H9 (cell line): Measurements from ENCODE around the gene C1orf159. TPM values are rescaled to one million over a fixed set of nuclear protein-coding genes. Genes with fewer than 3 reads are reported as not detected.

Source experiments
- DNase-seq: peaks from one replicate; pipeline ENCODE4 v3.0.0-alpha.2; 2017
- H2AFZ ChIP-seq: one replicate; pipeline ENCODE4 v1.6.1; 2013; ENCODE audit warnings: mild to moderate bottlenecking, low read length, control low read depth, moderate library complexity
- H2AK5ac ChIP-seq: 2 replicates; pipeline ENCODE4 v1.6.1; 2013; ENCODE audit warnings: low read length, control low read depth, mixed read lengths; ENCODE audit not compliant: insufficient read length
- H2BK120ac ChIP-seq: one replicate; pipeline ENCODE4 v1.6.1; 2013; ENCODE audit warnings: low read depth, mild to moderate bottlenecking, low read length, control low read depth, inconsistent platforms; ENCODE audit not compliant: poor library complexity, severe bottlenecking
- H2BK12ac ChIP-seq: 2 replicates; pipeline ENCODE4 v1.6.1; 2013; ENCODE audit warnings: low read length, control low read depth, mixed read lengths, low read depth; ENCODE audit not compliant: insufficient read length
- H2BK15ac ChIP-seq: 2 replicates; pipeline ENCODE4 v1.6.1; 2013; ENCODE audit warnings: low read depth, low read length, control low read depth
- H2BK20ac ChIP-seq: one replicate; pipeline ENCODE4 v1.6.1; 2013; ENCODE audit warnings: low read depth, mild to moderate bottlenecking, low read length, control low read depth, inconsistent platforms; ENCODE audit not compliant: poor library complexity, severe bottlenecking
- H2BK5ac ChIP-seq: 2 replicates; pipeline ENCODE4 v1.6.1; 2013; ENCODE audit warnings: low read length, control low read depth, mixed read lengths; ENCODE audit not compliant: insufficient read length
- H3K14ac ChIP-seq: 2 replicates; pipeline ENCODE4 v1.6.1; 2013; ENCODE audit warnings: low read length, control low read depth; ENCODE audit not compliant: insufficient read depth
- H3K18ac ChIP-seq: 2 replicates; pipeline ENCODE4 v1.6.1; 2013; ENCODE audit warnings: low read depth, mild to moderate bottlenecking, mixed read lengths, low read length, control low read depth; ENCODE audit not compliant: insufficient read length
- H3K23ac ChIP-seq: 2 replicates; pipeline ENCODE4 v1.6.1; 2013; ENCODE audit warnings: low read length, control low read depth, mixed read lengths, low read depth; ENCODE audit not compliant: insufficient read length
- H3K23me2 ChIP-seq: 2 replicates; pipeline ENCODE4 v1.6.1; 2013; ENCODE audit warnings: low read depth, mild to moderate bottlenecking, mixed read lengths, low read length, control low read depth; ENCODE audit not compliant: insufficient read length, poor library complexity, severe bottlenecking
- H3K27ac ChIP-seq: 2 replicates; pipeline ENCODE4 v1.5.1; 2013; ENCODE audit warnings: low read length, control low read depth, mixed read lengths, low read depth; ENCODE audit not compliant: insufficient read length
- H3K27me3 ChIP-seq: 2 replicates; pipeline ENCODE4 v1.6.1; 2013; ENCODE audit warnings: low read length, control low read depth, inconsistent platforms; ENCODE audit not compliant: insufficient read depth
- H3K4ac ChIP-seq: 2 replicates; pipeline ENCODE4 v1.6.1; 2013; ENCODE audit warnings: low read depth, mild to moderate bottlenecking, control low read depth, inconsistent platforms, low read length, moderate library complexity
- H3K4me1 ChIP-seq: 2 replicates; pipeline ENCODE4 v1.6.1; 2013; ENCODE audit warnings: low read length, control low read depth, inconsistent platforms; ENCODE audit not compliant: insufficient read depth
- H3K4me2 ChIP-seq: 2 replicates; pipeline ENCODE4 v1.6.1; 2013; ENCODE audit warnings: low read length, control low read depth, mixed read lengths; ENCODE audit not compliant: insufficient read length, insufficient read depth
- H3K56ac ChIP-seq: 2 replicates; pipeline ENCODE4 v1.6.1; 2013; ENCODE audit warnings: low read depth, mild to moderate bottlenecking, mixed read lengths, low read length, control low read depth; ENCODE audit not compliant: insufficient read length
- H3K79me1 ChIP-seq: 2 replicates; pipeline ENCODE4 v1.6.1; 2013; ENCODE audit warnings: low read depth, mild to moderate bottlenecking, moderate library complexity, low read length, control low read depth, inconsistent platforms; ENCODE audit not compliant: insufficient read depth, poor library complexity, severe bottlenecking
- H3K79me2 ChIP-seq: 2 replicates; pipeline ENCODE4 v1.6.1; 2013; ENCODE audit warnings: low read length, control low read depth, inconsistent platforms; ENCODE audit not compliant: insufficient read depth
- H3K9ac ChIP-seq: 2 replicates; pipeline ENCODE4 v1.6.1; 2013; ENCODE audit warnings: low read length, control low read depth, mixed read lengths; ENCODE audit not compliant: insufficient read length; ENCODE audit errors: extremely low read depth
- H3K9me3 ChIP-seq: one replicate; pipeline ENCODE4 v1.6.1; 2013; ENCODE audit warnings: low read depth, low read length, inconsistent platforms; ENCODE audit not compliant: control insufficient read depth
- H3T11ph ChIP-seq: one replicate; pipeline ENCODE4 v1.6.1; 2013; ENCODE audit warnings: mild to moderate bottlenecking, low read length, control low read depth, inconsistent platforms
- H4K20me1 ChIP-seq: one replicate; pipeline ENCODE4 v1.6.1; 2013; ENCODE audit not compliant: control insufficient read depth, insufficient read length, insufficient read depth
- H4K5ac ChIP-seq: 2 replicates; pipeline ENCODE4 v1.6.1; 2013; ENCODE audit warnings: low read depth, mild to moderate bottlenecking, mixed read lengths, low read length, control low read depth; ENCODE audit not compliant: insufficient read length
- H4K8ac ChIP-seq: replicated peaks from 2 replicates; pipeline ENCODE4 v1.6.1; 2013; ENCODE audit warnings: low read length, control low read depth, mixed read lengths, low read depth; ENCODE audit not compliant: insufficient read length
- H4K91ac ChIP-seq: 2 replicates; pipeline ENCODE4 v1.6.1; 2013; ENCODE audit warnings: low read depth, mild to moderate bottlenecking, moderate library complexity, mixed read lengths, low read length, control low read depth; ENCODE audit not compliant: insufficient read length
- H3K27ac Mint-ChIP-seq, 3 experiments: 2 replicates in 2 of 3; 3 replicates in 1 of 3; pipeline ENCODE4 v1.8.0; 2020 to 2021; ENCODE audit warnings: mixed read lengths in 3 of 3, mild to moderate bottlenecking in 1 of 3, moderate library complexity in 1 of 3
- H3K27me3 Mint-ChIP-seq: 2 replicates; pipeline ENCODE4 v1.8.0; 2021; ENCODE audit warnings: low read depth, mild to moderate bottlenecking, moderate library complexity, mixed read lengths
- H3K36me3 Mint-ChIP-seq, 3 experiments: 2 replicates in 2 of 3; 3 replicates in 1 of 3; pipeline ENCODE4 v1.8.0; 2020 to 2021; ENCODE audit warnings: low read depth in 3 of 3, mixed read lengths in 3 of 3; ENCODE audit not compliant: insufficient read depth in 1 of 3
- H3K4me1 Mint-ChIP-seq, 2 experiments: 2 replicates each; pipeline ENCODE4 v1.8.0; 2020; ENCODE audit warnings: mixed read lengths in 2 of 2
- H3K4me3 Mint-ChIP-seq, 2 experiments: 2 replicates in 1 of 2; 3 replicates in 1 of 2; pipeline ENCODE4 v1.8.0; 2020 to 2021; ENCODE audit warnings: mild to moderate bottlenecking in 2 of 2, mixed read lengths in 2 of 2, moderate library complexity in 1 of 2
- H3K9me3 Mint-ChIP-seq, 2 experiments: 2 replicates in 1 of 2; 3 replicates in 1 of 2; pipeline ENCODE4 v1.8.0; 2020; ENCODE audit warnings: mild to moderate bottlenecking in 2 of 2, mixed read lengths in 2 of 2, moderate library complexity in 1 of 2
- WGBS: extraction: QIAGEN DNeasy Blood & Tissue Kit; methylation state at CpG from one replicate; pipeline ENCODE4 v1.1.7; 2013; ENCODE audit warnings: missing lambda C conversion rate, low lambda C conversion rate, mixed read lengths; ENCODE audit not compliant: insufficient read length; ENCODE audit errors: extremely low coverage; 5-methylcytosine and 5-hydroxymethylcytosine counted together
- total RNA-seq: library from RNA; stranded (reverse); gene quantifications from 2 replicates; pipeline ENCODE4 v1.2.1, GENCODE V29; 2021
- TF ChIP-seq, protein P1 (sequence below): fragments of 200-600 bp; sonication (generic); conservative IDR thresholded peaks from 3 replicates; pipeline ENCODE4 v1.8.0; 2021; ENCODE audit warnings: antibody characterized with exemption, mild to moderate bottlenecking

The C1orf159 gene
- total RNA-seq, 1 experiment from 2014 or later = 12.3 TPM

DNA sequence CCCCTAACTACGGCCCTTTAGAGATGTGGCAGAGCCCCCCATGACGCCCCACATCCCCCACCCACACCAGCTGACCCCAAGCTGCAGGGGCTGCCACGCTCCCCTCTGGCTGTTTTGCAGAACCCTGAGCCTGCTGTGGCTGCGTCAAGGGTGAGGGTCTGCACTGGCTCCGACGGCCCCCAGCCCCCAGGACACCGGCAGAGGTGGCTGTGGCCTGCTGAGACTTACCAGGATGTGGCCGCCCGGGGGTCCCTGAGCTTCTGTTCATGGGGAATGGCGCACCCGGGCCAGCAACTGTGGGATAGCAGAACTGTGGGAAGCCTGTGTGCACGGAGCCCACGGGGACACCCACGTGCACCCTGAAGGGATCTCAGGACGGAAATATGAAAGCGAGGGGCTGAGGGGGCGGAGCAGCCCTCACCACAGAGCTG is 29.0 kb downstream of the C1orf159 start:
- Histone ChIP-seq H2BK5ac (no peak overlapping the region), H3K4me1 (no peaks in the 10 kb centered on the region)

More for the DNA sequence above, 29.0 kb downstream of the C1orf159 start:
- no peak overlapping the region for H2BK12ac ChIP-seq
- no peak overlapping the region for H3K27ac ChIP-seq
- no peak overlapping the region for H3K9ac ChIP-seq
- H3K27me3 ChIP-seq = no peaks in the 10 kb centered on the region
- TF ChIP-seq, protein P1, sequence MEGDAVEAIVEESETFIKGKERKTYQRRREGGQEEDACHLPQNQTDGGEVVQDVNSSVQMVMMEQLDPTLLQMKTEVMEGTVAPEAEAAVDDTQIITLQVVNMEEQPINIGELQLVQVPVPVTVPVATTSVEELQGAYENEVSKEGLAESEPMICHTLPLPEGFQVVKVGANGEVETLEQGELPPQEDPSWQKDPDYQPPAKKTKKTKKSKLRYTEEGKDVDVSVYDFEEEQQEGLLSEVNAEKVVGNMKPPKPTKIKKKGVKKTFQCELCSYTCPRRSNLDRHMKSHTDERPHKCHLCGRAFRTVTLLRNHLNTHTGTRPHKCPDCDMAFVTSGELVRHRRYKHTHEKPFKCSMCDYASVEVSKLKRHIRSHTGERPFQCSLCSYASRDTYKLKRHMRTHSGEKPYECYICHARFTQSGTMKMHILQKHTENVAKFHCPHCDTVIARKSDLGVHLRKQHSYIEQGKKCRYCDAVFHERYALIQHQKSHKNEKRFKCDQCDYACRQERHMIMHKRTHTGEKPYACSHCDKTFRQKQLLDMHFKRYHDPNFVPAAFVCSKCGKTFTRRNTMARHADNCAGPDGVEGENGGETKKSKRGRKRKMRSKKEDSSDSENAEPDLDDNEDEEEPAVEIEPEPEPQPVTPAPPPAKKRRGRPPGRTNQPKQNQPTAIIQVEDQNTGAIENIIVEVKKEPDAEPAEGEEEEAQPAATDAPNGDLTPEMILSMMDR = no peak
- no peak overlapping the region for H3K4me2 ChIP-seq
- Mint-ChIP-seq H3K27me3 (no peaks in the 10 kb centered on the region), H3K9me3 (no peaks in the 10 kb centered on the region), H3K4me1 (no peaks in the 10 kb centered on the region), H3K36me3 (peaks cover 0 to 12% (median 0%) of the 10 kb centered on the region in 3 experiments; a peak in 5 of 7 replicates), H3K27ac (no peak overlapping the region), H3K4me3 (no peak overlapping the region)
- DNase-seq = no peak
- no peaks in the 10 kb centered on the region for H3K9me3 ChIP-seq
- no peak overlapping the region for H3K4ac ChIP-seq
- no peak overlapping the region for H4K5ac ChIP-seq
- H3K79me1 ChIP-seq = no peaks in the 10 kb centered on the region
- H4K8ac ChIP-seq = no peak overlapping the region
- no peak overlapping the region for H2AFZ ChIP-seq
- H3K18ac ChIP-seq = no peak overlapping the region
- H4K20me1 ChIP-seq = no peaks in the 10 kb centered on the region
- no peak overlapping the region for H2BK15ac ChIP-seq
- H2AK5ac ChIP-seq = no peak overlapping the region
- no peak overlapping the region for H3K23ac ChIP-seq
- no peak overlapping the region for H3K56ac ChIP-seq
- H3K23me2 ChIP-seq = no peaks in the 10 kb centered on the region
- H3K79me2 ChIP-seq = no peaks in the 10 kb centered on the region
- H2BK20ac ChIP-seq = no peak overlapping the region
- no peak overlapping the region for H4K91ac ChIP-seq
- H2BK120ac ChIP-seq = no peak overlapping the region
- H3K14ac ChIP-seq = no peak overlapping the region
- no peak overlapping the region for H3T11ph ChIP-seq
- no CpG with 5 or more reads among the region's 17 CpGs for WGBS
